NT2/D1 (cell line): ENCODE results near the gene TBC1D24.

Source experiments
- SUZ12 ChIP-seq: IDR thresholded peaks from 2 replicates; pipeline ENCODE4 v1.6.1; 2011; ENCODE audit not compliant: insufficient read length, insufficient read depth; ENCODE audit errors: extremely low read depth
- YY1 ChIP-seq: IDR thresholded peaks from 2 replicates; pipeline ENCODE4 v1.6.1; 2011; ENCODE audit not compliant: insufficient read length, insufficient read depth
- ZNF274 ChIP-seq: IDR thresholded peaks from 2 replicates; pipeline ENCODE4 v1.6.1; 2011; ENCODE audit warnings: mild to moderate bottlenecking, low read depth, low read length

GRCh38 chr16:2533912-2534311 lies 59.0 kb downstream of the TBC1D24 start:
- TF ChIP-seq ZNF274 (no peak), YY1 (no peak), SUZ12 (no peak)
